Tibial nerve (tissue), 4 donors: ENCODE data around the gene CSNK2A2.

Experiments used
- CTCF ChIP-seq, 5 experiments: fragments of 200-600 bp in 3 of 5; fragments of 450-650 bp in 2 of 5; sonication (generic) in 3 of 5; IDR thresholded peaks; one replicate each; pipeline ENCODE4 v1.5.1; 2016 to 2019; ENCODE audit warnings: antibody characterized with exemption in 5 of 5, mild to moderate bottlenecking in 3 of 5, moderate library complexity in 2 of 5
- EP300 ChIP-seq, 2 donors: sonication (generic); formaldehyde crosslinking; IDR thresholded peaks; one replicate each; pipeline ENCODE4 v1.6.1; 2017; ENCODE audit warnings: antibody characterized with exemption in 2 of 2, mild to moderate bottlenecking in 1 of 2
- POLR2A ChIP-seq, 2 donors: fragments of 450-650 bp; IDR thresholded peaks; one replicate each; pipeline ENCODE4 v1.6.1; 2017; ENCODE audit warnings: antibody characterized with exemption in 2 of 2, mild to moderate bottlenecking in 2 of 2, moderate library complexity in 2 of 2

- TF ChIP-seq EP300 (IDR thresholded peaks at IDR 0.05) (no peak), CTCF (IDR thresholded peaks at IDR 0.05) (no peak), POLR2A (IDR thresholded peaks at IDR 0.05) (no peak)
Observed at GRCh38 chr16:58187092-58187491, 10.8 kb downstream of the CSNK2A2 start.
